GM10248 (cell line): ENCODE data around the gene MLANA.

Experiments
- CTCF ChIA-PET: fragments of 300-600 bp; sonication (Branson Sonifier 250); formaldehyde crosslinking; extraction: SDS; loops from one replicate; lab custom pipeline; 2021; ENCODE audit warnings: antibody characterized with exemption; lab: Yijun Ruan, JAX
- POLR2A ChIA-PET: fragments of 350-650 bp; sonication (Branson Sonifier 250); formaldehyde crosslinking; extraction: SDS; loops from one replicate; lab custom pipeline; 2020; ENCODE audit warnings: antibody characterized with exemption; lab: Yijun Ruan, JAX
- DNase-seq: peaks from one replicate; pipeline ENCODE4 v3.0.0; 2012; ENCODE audit errors: extremely low spot score
- CTCF ChIP-seq: IDR thresholded peaks from 2 replicates; pipeline ENCODE4 v1.5.1; 2012; ENCODE audit warnings: mild to moderate bottlenecking, low read depth; ENCODE audit errors: extremely low read depth, missing control alignments, control extremely low read depth

MLANA gene

GRCh38 chr9:5871785-5872184 is 18.9 kb upstream of the MLANA start:
- CTCF ChIA-PET, result interaction anchor here (1.2 to 6.7 kb wide), 3 partner anchors 9 to 38 kb away, joined by 4 to 61 read pairs (median 5); partner anchors contain the start of gene ERMP1
- POLR2A ChIA-PET, result no interaction called here
- no peak for TF ChIP-seq CTCF
- no peak for DNase-seq

- ChIA-PET POLR2A (no interaction called here), CTCF (interaction anchor here (2.3 to 6.7 kb wide), 2 partner anchors 14 to 39 kb away, joined by 5 to 61 read pairs; partner anchors contain the start of gene ERMP1)
- TF ChIP-seq CTCF, result no peak
- DNase-seq, result no peak
Measured at GRCh38 chr9:5872511-5872910, 18.2 kb upstream of the MLANA start.

GRCh38 chr9:5873439-5873838 is 17.2 kb upstream of the MLANA start:
- ChIA-PET POLR2A (no interaction called here), CTCF (interaction anchor here (1.1 to 6.7 kb wide), 4 partner anchors 9 to 181 kb away, joined by 3 to 61 read pairs (median 4); no protein-coding TSS in a partner anchor)
- TF ChIP-seq CTCF, result no peak
- DNase-seq, result no peak

- ChIA-PET CTCF (interaction anchor here (1.1 to 6.7 kb wide), 4 partner anchors 10 to 180 kb away, joined by 3 to 61 read pairs (median 4); no protein-coding TSS in a partner anchor), POLR2A (no interaction called here)
- no peak for TF ChIP-seq CTCF
- DNase-seq, result no peak
Measured at GRCh38 chr9:5874048-5874447, 16.6 kb upstream of the MLANA start.

- no peak for TF ChIP-seq CTCF
- peak; percentile 44 for DNase-seq
- ChIA-PET POLR2A (no interaction called here), CTCF (interaction anchor here (0.7 to 3.8 kb wide), 3 partner anchors 11 to 178 kb away, joined by 3 to 35 read pairs (median 6); no protein-coding TSS in a partner anchor)
Measured at GRCh38 chr9:5876026-5876425, 14.7 kb upstream of the MLANA start.

- CTCF ChIA-PET, result interaction anchor here (2.5 to 3.8 kb wide), 2 partner anchors 10 to 177 kb away, joined by 6 to 35 read pairs; no protein-coding TSS in a partner anchor
- TF ChIP-seq CTCF, result no peak
- no peak for DNase-seq
- POLR2A ChIA-PET, result no interaction called here
Measured at GRCh38 chr9:5876711-5877110, 14.0 kb upstream of the MLANA start.
